ENCODE data around the gene IRS1.
"Not testable (repeated sequence)": the region's sequence is repeated elsewhere in the genome, so short reads cannot be mapped to it uniquely, and the experiment has no call there.

IRS1 gene

GRCh38 chr2:226799211-226799975 lies at the start of gene IRS1:
TSS of gene IRS1 (minus strand) at chr2:226799820. CDS start at chr2:226798738, 1,082 bp downstream.
- peak; percentile 11 for DNase-seq

GRCh38 chr2:226849349-226849748 lies 49.7 kb upstream of the IRS1 start:
- no peak for DNase-seq

- DNase-seq = no peak
Measured at GRCh38 chr2:226847511-226847910, 47.9 kb upstream of the IRS1 start.

GRCh38 chr2:226847090-226847489 lies 47.5 kb upstream of the IRS1 start:
- DNase-seq = no peak

- DNase-seq = no peak
Measured at GRCh38 chr2:226845386-226846116, 45.9 kb upstream of the IRS1 start.

- not testable (repeated sequence) for DNase-seq
Measured at GRCh38 chr2:226843001-226843400, 43.4 kb upstream of the IRS1 start.

- no peak for DNase-seq
Measured at GRCh38 chr2:226839951-226840350, 40.3 kb upstream of the IRS1 start.

- no peak for DNase-seq
Measured at GRCh38 chr2:226839161-226839560, 39.5 kb upstream of the IRS1 start.

GRCh38 chr2:226838722-226839121 lies 39.1 kb upstream of the IRS1 start:
- no peak for DNase-seq

GRCh38 chr2:226837787-226838603 lies 38.4 kb upstream of the IRS1 start:
- no peak for DNase-seq

GRCh38 chr2:226837334-226837733 lies 37.7 kb upstream of the IRS1 start:
- no peak for DNase-seq

- DNase-seq = no peak
Measured at GRCh38 chr2:226836548-226836885, 36.9 kb upstream of the IRS1 start.

GRCh38 chr2:226835796-226836547 lies 36.4 kb upstream of the IRS1 start, which contains the start of gene RHBDD1:
TSS of gene RHBDD1 (plus strand) at chr2:226836054. CDS start at chr2:226864694, 28,640 bp downstream.
- peak; percentile 94 for DNase-seq

- no peak for DNase-seq
Measured at GRCh38 chr2:226835420-226835795, 35.8 kb upstream of the IRS1 start.

- not testable (repeated sequence) for DNase-seq
Measured at GRCh38 chr2:226834880-226835279, 35.3 kb upstream of the IRS1 start.

GRCh38 chr2:226832061-226832460 lies 32.4 kb upstream of the IRS1 start:
- no peak for DNase-seq

GRCh38 chr2:226831266-226831665 lies 31.6 kb upstream of the IRS1 start:
- no peak for DNase-seq

GRCh38 chr2:226829721-226830631 lies 30.4 kb upstream of the IRS1 start:
- no peak for DNase-seq

- DNase-seq = no peak
Measured at GRCh38 chr2:226828191-226828590, 28.6 kb upstream of the IRS1 start.

- no peak for DNase-seq
Measured at GRCh38 chr2:226825056-226825455, 25.4 kb upstream of the IRS1 start.

GRCh38 chr2:226818930-226819329 lies 19.3 kb upstream of the IRS1 start:
- DNase-seq = peak; percentile 67
